ENCODE measurements around the gene POLRMT. TPM values are rescaled to one million over a fixed set of nuclear protein-coding genes. Genes with fewer than 3 reads are reported as not detected.

The POLRMT gene
- total and polyA plus RNA-seq, 5 donors = 36.1 to 46.4 (median 44.8) TPM

DNA sequence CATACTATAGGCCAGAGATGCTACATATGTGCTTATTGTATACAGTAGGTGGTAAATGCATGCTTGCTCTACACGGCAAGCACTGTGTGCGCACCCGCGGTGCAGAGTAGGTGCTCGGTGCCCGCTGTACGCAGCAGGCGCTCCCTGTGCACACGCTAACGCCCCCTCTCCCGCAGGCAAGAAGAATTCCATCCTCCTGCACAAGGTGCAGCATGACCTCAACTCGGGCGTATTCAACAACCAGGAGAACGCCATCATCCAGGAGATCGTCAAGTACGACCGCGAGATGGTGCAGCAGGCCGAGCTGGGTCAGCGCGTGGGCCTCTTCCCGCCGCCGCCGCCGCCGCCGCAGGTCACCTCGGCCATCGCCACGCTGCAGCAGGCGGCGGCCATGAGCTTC is 17.7 kb downstream of the POLRMT start:
- Histone ChIP-seq H3K9me3 (ENCODE audit: control insufficient read depth, low read length) (no peaks in the 10 kb centered on the region), H3K27ac (ENCODE audit: low read length) (no peak overlapping the region), H3K4me3 (ENCODE audit: low read length) (no peak overlapping the region), H3K27me3 (ENCODE audit: control insufficient read depth, insufficient read depth) (no peaks in the 10 kb centered on the region), H3K4me1 (ENCODE audit: control insufficient read depth, insufficient read depth, low read length) (no peaks in the 10 kb centered on the region)
- DNase-seq (no peak), ATAC-seq (no peak)
- intact Hi-C loops (cut with DNase I) = no loop called here
- 27% methylated on average over 33 of the region's 33 CpGs for whole genome bisulfite sequencing

- DNase-seq (no peak), ATAC-seq (no peak)
- Histone ChIP-seq H3K4me1 (ENCODE audit: control insufficient read depth, insufficient read depth, low read length) (no peaks in the 10 kb centered on the region), H3K4me3 (ENCODE audit: low read length) (no peak overlapping the region), H3K27ac (ENCODE audit: low read length) (no peak overlapping the region), H3K27me3 (ENCODE audit: control insufficient read depth, insufficient read depth) (no peaks in the 10 kb centered on the region), H3K9me3 (ENCODE audit: control insufficient read depth, low read length) (no peaks in the 10 kb centered on the region)
- 85% methylated on average over 54 of the region's 54 CpGs for WGBS
- intact Hi-C loops (cut with DNase I) = no loop called here
Observed at GRCh38 chr19:613732-614567, 19.4 kb downstream of the POLRMT start.

DNA sequence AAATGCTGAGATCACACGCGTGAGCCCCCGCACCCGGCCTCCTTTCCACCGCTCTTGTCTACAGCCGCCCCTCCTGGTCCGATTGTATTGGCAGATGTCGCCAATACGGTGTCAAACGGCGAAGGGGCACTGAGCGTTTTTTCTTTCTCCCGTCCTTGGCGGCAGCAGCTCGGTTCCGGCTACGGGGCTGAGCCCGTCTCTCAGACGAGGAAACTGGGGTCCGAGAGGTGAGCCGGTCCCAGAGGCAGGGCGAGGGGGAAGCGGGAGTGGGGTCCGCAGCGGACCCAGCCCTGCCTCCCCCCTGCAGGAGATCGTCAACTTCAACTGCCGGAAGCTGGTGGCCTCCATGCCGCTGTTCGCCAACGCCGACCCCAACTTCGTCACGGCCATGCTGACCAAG is 20.4 kb downstream of the POLRMT start:
- intact Hi-C loops (cut with DNase I) = no loop called here
- DNase-seq = no peak
- Histone ChIP-seq H3K9me3 (ENCODE audit: control insufficient read depth, low read length) (no peaks in the 10 kb centered on the region), H3K4me3 (ENCODE audit: low read length) (no peak overlapping the region), H3K27ac (ENCODE audit: low read length) (no peak overlapping the region), H3K27me3 (ENCODE audit: control insufficient read depth, insufficient read depth) (no peaks in the 10 kb centered on the region), H3K4me1 (ENCODE audit: control insufficient read depth, insufficient read depth, low read length) (no peaks in the 10 kb centered on the region)
- ATAC-seq = no peak
- WGBS = 85% methylated on average over 33 of the region's 33 CpGs

DNA sequence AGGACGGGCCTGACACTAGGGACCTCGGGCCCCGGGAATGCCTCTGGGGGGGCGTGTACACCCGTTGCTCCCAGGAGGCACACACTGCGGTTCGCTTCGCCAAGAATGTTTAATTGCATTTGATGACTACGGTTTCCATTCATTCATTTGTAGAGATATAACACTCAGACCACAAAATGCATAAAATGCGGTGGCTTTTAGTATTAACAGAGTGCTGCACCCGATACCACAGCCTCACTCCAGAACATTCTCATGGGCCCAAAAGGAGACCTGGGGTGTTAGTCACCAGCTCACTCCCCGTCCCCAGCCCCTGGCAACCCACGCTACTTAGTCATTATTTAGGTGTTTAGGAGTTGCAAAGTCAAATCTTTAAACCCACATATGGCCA is 21.9 kb downstream of the POLRMT start:
- no peak for DNase-seq
- H3K27me3 ChIP-seq (ENCODE audit: control insufficient read depth, insufficient read depth) = no peaks in the 10 kb centered on the region
- H3K4me3 ChIP-seq (ENCODE audit: low read length) = no peak overlapping the region
- WGBS = 55% methylated on average over 13 of the region's 13 CpGs
- ATAC-seq = no peak
- no peak overlapping the region for H3K27ac ChIP-seq (ENCODE audit: low read length)
- intact Hi-C loops (cut with DNase I) = no loop called here
- no peaks in the 10 kb centered on the region for H3K4me1 ChIP-seq (ENCODE audit: control insufficient read depth, insufficient read depth, low read length)
- H3K9me3 ChIP-seq (ENCODE audit: control insufficient read depth, low read length) = no peaks in the 10 kb centered on the region

DNA sequence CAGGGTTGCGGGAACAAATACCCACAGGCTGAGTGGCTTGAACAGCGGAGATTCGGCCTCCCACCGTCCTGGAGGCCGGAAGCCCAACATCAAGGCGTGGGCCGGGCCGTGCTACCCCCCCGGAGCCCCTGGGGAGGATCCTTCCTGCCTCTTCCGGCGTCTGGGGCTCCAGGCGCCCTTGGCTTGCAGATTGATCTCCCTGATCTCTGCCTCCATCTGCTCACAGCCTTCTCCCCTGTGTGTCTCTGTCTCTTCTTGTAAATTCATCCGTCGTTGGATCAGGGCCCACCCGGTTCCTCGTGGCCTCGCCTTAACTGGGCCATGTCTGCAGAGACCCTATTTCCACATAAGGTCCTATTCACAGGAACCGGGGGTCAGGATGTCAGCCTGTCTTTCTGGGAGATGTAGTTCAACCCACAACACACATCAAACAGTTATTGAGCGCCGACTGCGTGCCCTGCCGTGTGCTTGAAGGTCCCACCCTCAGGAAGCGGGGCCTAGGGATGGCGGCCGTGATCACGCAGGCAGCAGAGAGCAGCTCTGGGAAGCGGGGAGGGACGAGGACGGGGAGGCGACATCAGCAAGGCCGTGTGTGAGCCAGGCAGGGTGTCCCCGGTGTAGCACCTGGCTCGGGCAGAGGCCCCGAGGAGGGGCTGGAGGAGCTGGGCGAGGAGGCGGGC is 22.4 kb downstream of the POLRMT start:
- Histone ChIP-seq H3K27me3 (ENCODE audit: control insufficient read depth, insufficient read depth) (no peaks in the 10 kb centered on the region), H3K4me3 (ENCODE audit: low read length) (no peak overlapping the region), H3K27ac (ENCODE audit: low read length) (no peak overlapping the region), H3K4me1 (ENCODE audit: control insufficient read depth, insufficient read depth, low read length) (no peaks in the 10 kb centered on the region), H3K9me3 (ENCODE audit: control insufficient read depth, low read length) (no peaks in the 10 kb centered on the region)
- ATAC-seq = peak; percentile 29 to 47
- peak; percentile 47 to 84 (median 82) for DNase-seq
- 35% methylated on average over 36 of the region's 36 CpGs for WGBS
- intact Hi-C loops (cut with DNase I) = no loop called here

DNA sequence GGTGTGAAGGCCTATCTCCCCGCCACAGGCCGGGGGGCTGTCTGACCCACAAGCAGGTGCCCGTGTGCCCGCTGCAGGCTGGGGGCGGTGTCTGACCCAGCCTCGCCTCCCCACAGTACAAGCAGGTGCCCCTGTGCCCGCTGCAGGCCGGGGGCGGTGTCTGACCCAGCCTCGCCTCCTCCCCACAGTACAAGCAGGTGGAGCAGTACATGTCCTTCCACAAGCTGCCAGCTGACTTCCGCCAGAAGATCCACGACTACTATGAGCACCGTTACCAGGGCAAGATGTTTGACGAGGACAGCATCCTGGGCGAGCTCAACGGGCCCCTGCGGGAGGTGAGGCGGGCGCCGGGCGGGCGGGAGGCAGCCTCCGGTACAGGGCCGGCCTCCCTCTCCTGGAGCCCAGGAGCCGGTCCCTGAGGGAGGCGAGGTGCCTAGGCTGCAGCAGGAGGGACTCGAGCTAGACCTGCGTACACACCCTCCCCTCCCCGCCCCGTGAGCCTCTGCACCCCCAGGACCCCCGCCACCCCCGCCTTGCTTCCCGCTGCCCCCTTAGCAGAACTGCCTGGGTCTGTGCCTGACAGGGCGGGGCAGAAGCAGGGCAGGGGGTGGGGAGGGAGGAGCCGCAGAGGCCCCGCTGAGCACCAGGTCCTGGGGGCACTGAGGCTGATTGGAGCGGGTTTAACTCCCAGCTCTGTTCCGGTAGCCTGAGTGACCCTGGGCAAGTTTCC is 23.1 kb downstream of the POLRMT start:
- Histone ChIP-seq H3K9me3 (ENCODE audit: control insufficient read depth, low read length) (no peaks in the 10 kb centered on the region), H3K4me3 (ENCODE audit: low read length) (no peak overlapping the region), H3K27ac (ENCODE audit: low read length) (no peak overlapping the region), H3K27me3 (ENCODE audit: control insufficient read depth, insufficient read depth) (no peaks in the 10 kb centered on the region), H3K4me1 (ENCODE audit: control insufficient read depth, insufficient read depth, low read length) (no peaks in the 10 kb centered on the region)
- WGBS = 59% methylated on average over 38 of the region's 38 CpGs
- DNase-seq = no peak
- peak in 1 of 2 donors; percentile 52 for ATAC-seq
- intact Hi-C loops (cut with DNase I) = no loop called here

GRCh38 chr19:609004-609346 is 24.4 kb downstream of the POLRMT start:
- peak; percentile 61 to 72 for ATAC-seq
- intact Hi-C loops (cut with DNase I) = no loop called here
- no peak overlapping the region for H3K4me3 ChIP-seq (ENCODE audit: low read length)
- H3K4me1 ChIP-seq (ENCODE audit: control insufficient read depth, insufficient read depth, low read length) = no peaks in the 10 kb centered on the region
- H3K27ac ChIP-seq (ENCODE audit: low read length) = no peak overlapping the region
- H3K9me3 ChIP-seq (ENCODE audit: control insufficient read depth, low read length) = no peaks in the 10 kb centered on the region
- WGBS = 55% methylated on average over 22 of the region's 22 CpGs
- H3K27me3 ChIP-seq (ENCODE audit: control insufficient read depth, insufficient read depth) = no peaks in the 10 kb centered on the region
- peak; percentile 57 to 89 (median 87) for DNase-seq

GRCh38 chr19:608155-609003 is 25.0 kb downstream of the POLRMT start:
- WGBS = 78% methylated on average over 30 of the region's 30 CpGs

DNA sequence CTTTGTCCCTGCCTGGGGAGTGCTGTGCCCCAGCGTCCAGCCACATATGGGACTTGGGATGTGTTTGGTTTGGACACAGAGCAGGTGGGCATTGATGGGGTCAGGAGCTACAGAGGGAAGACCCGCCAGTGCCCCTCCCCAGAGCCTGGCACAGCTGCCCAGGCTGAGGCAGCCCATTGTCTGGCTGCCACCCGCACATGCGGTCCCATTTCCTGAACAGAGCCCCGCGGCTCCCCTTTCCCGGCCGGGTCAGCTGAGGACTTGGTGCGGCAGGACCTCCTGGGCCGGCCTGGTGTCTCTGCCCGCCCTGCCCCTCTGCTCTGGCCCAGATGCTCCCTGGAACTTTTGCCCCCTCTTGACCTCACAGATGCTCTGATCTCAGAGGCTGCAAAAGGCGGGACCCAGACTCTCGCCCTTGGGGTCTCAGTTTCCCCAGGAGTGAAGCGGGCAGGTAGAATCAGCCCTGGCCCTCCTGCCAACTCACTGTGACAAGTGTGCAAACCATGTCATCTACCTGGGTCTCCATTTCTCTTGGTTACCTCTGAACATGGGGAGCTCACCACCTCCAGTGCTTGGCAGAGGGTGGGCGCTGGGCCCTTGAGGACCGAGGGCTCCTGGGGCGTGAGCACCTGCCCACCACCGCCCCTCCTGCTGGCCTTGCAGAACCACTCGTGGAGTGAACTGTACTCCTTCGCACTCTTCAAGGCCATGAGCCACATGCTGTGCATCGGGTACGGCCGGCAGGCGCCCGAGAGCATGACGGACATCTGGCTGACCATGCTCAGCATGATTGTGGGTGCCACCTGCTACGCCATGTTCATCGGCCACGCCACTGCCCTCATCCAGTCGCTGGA is 25.8 kb downstream of the POLRMT start:
- Histone ChIP-seq H3K27ac (ENCODE audit: low read length) (no peak overlapping the region), H3K9me3 (ENCODE audit: control insufficient read depth, low read length) (no peaks in the 10 kb centered on the region), H3K27me3 (ENCODE audit: control insufficient read depth, insufficient read depth) (no peaks in the 10 kb centered on the region), H3K4me3 (ENCODE audit: low read length) (no peak overlapping the region), H3K4me1 (ENCODE audit: control insufficient read depth, insufficient read depth, low read length) (no peaks in the 10 kb centered on the region)
- intact Hi-C loops (cut with DNase I) = no loop called here
- DNase-seq (no peak), ATAC-seq (no peak)
- WGBS = 84% methylated on average over 30 of the region's 30 CpGs

More at GRCh38 chr19:608155-609003, 25.0 kb downstream of the POLRMT start:
- intact Hi-C loops (cut with DNase I) = no loop called here
- DNase-seq (no peak), ATAC-seq (peak; percentile 14 to 34)
- Histone ChIP-seq H3K27me3 (ENCODE audit: control insufficient read depth, insufficient read depth) (no peaks in the 10 kb centered on the region), H3K9me3 (ENCODE audit: control insufficient read depth, low read length) (no peaks in the 10 kb centered on the region), H3K4me1 (ENCODE audit: control insufficient read depth, insufficient read depth, low read length) (no peaks in the 10 kb centered on the region), H3K4me3 (ENCODE audit: low read length) (no peak overlapping the region), H3K27ac (ENCODE audit: low read length) (no peak overlapping the region)
